ENCODE measurements around the gene PEAR1.

Gene PEAR1

DNA sequence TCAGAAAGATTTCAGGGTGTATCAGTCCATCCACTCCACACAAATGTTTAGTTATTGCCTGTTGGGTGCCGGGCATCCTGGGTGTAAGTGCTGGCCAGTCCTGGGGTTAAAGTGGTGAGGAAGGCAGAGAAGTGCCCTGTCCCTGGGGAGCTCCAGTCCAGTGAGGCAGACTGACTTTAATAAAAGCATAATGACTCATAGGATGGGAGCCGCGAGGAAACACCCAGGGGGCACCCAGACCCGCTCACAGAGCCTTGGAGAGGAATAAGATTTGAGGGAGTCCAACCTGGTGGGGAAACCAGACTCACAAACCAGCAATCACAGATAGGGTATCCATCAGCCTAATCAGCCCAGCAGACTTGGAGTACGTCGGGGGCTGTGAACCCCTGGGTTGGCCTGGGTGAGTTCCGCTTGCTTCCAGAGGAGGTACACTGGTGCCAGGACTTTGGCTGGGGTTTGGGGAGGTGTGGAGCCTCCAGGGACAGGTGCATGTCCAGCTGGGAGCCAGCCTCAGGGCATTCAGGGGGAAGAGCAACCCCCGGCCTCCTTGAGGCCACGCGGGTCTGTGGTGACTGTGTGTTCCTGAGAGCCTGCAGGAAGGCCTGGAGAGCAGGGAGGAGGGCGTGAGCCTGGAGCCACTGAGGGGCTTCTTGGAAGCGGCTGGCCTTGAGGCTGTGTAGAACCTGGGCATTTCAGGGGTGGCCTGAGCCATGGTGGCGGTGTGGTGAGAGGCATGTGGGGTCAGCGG is 3.7 kb downstream of the PEAR1 start:
- peak overlapping the region; percentile 92 to 96 for H2BK12ac ChIP-seq (ENCODE audit: low read length in 2 of 2)
- peaks cover 24% of the 10 kb centered on the region for H3K79me1 ChIP-seq (replicated peaks; ENCODE audit: low read length, poor library complexity, severe bottlenecking)
- no peaks in the 10 kb centered on the region for H3K9me3 ChIP-seq (ENCODE audit: control insufficient read depth, low read length)
- H3K27ac ChIP-seq (ENCODE audit: low read length, poor library complexity, severe bottlenecking) = peak overlapping the region; percentile 95
- WGBS = 36% methylated on average over 14 of the region's 14 CpGs
- peak overlapping the region; percentile 56 to 96 for H3K4ac ChIP-seq (ENCODE audit: low read depth in 1 of 2, low read length in 2 of 2)
- peak overlapping the region; percentile 85 for H2AK5ac ChIP-seq (ENCODE audit: low read length, severe bottlenecking)
- peak overlapping the region; percentile 67 for H2BK5ac ChIP-seq (ENCODE audit: low read depth, low read length, poor library complexity, severe bottlenecking)
- H3K14ac ChIP-seq (ENCODE audit: low read length in 2 of 2) = peak overlapping the region in 1 of 2 experiments; percentile 13
- peak overlapping the region; percentile 17 for H3K4me2 ChIP-seq (ENCODE audit: low read length, poor library complexity, severe bottlenecking)
- peak overlapping the region; percentile 48 for H3K9ac ChIP-seq (ENCODE audit: low read length)
- H3K4me3 ChIP-seq (ENCODE audit: insufficient read depth in 1 of 2, low read depth in 1 of 2, low read length in 2 of 2) = peak overlapping the region in 1 of 2 experiments; percentile 43
- H4K8ac ChIP-seq (ENCODE audit: low read length) = peak overlapping the region; percentile 82
- peak; percentile 86 for DNase-seq
- peak overlapping the region in 1 of 2 experiments; percentile 2 for H3K23ac ChIP-seq (ENCODE audit: low read length in 2 of 2)
- no peaks in the 10 kb centered on the region for H3K36me3 ChIP-seq (ENCODE audit: control insufficient read depth in 1 of 2, insufficient read depth in 2 of 2, low read depth in 1 of 2, low read length in 2 of 2)
- H2BK15ac ChIP-seq (ENCODE audit: low read depth, poor library complexity, severe bottlenecking) = peak overlapping the region; percentile 87
- H4K91ac ChIP-seq (ENCODE audit: low read length) = peak overlapping the region; percentile 98
- H3K18ac ChIP-seq (ENCODE audit: low read depth in 1 of 2, low read length in 2 of 2) = peak overlapping the region; percentile 49 to 95
- H2AFZ ChIP-seq (ENCODE audit: low read depth, low read length) = no peak overlapping the region
- peak overlapping the region; percentile 56 for H2BK120ac ChIP-seq (ENCODE audit: low read depth, low read length)
- H3K27me3 ChIP-seq (ENCODE audit: control insufficient read depth in 1 of 2, insufficient read depth in 1 of 2, low read length in 2 of 2) = no peaks in the 10 kb centered on the region
- peaks cover 61% of the 10 kb centered on the region for H3K4me1 ChIP-seq (ENCODE audit: control insufficient read depth, insufficient read depth, low read depth, low read length)

- H3K9me3 ChIP-seq (ENCODE audit: control insufficient read depth, low read length) = no peaks in the 10 kb centered on the region
- H2BK120ac ChIP-seq (ENCODE audit: low read depth, low read length) = no peak overlapping the region
- peak overlapping the region; percentile 3 to 56 for H3K4ac ChIP-seq (ENCODE audit: low read depth in 1 of 2, low read length in 2 of 2)
- H3K23ac ChIP-seq (ENCODE audit: low read length in 2 of 2) = no peak overlapping the region
- 9% methylated on average over 11 of the region's 13 CpGs for WGBS
- H2BK15ac ChIP-seq (ENCODE audit: low read depth, poor library complexity, severe bottlenecking) = no peak overlapping the region
- no peak overlapping the region for H3K4me3 ChIP-seq (ENCODE audit: insufficient read depth in 1 of 2, low read depth in 1 of 2, low read length in 2 of 2)
- no peak overlapping the region for H2AK5ac ChIP-seq (ENCODE audit: low read length, severe bottlenecking)
- H2AFZ ChIP-seq (ENCODE audit: low read depth, low read length) = no peak overlapping the region
- H3K36me3 ChIP-seq (ENCODE audit: control insufficient read depth in 1 of 2, insufficient read depth in 2 of 2, low read depth in 1 of 2, low read length in 2 of 2) = no peaks in the 10 kb centered on the region
- peak overlapping the region; percentile 82 to 92 for H2BK12ac ChIP-seq (ENCODE audit: low read length in 2 of 2)
- H3K18ac ChIP-seq (ENCODE audit: low read depth in 1 of 2, low read length in 2 of 2) = peak overlapping the region; percentile 79 to 95
- peak overlapping the region; percentile 83 for H4K91ac ChIP-seq (ENCODE audit: low read length)
- peak; percentile 87 for DNase-seq
- peaks cover 65% of the 10 kb centered on the region for H3K4me1 ChIP-seq (ENCODE audit: control insufficient read depth, insufficient read depth, low read depth, low read length)
- H3K79me1 ChIP-seq (replicated peaks; ENCODE audit: low read length, poor library complexity, severe bottlenecking) = peaks cover 34% of the 10 kb centered on the region
- H3K4me2 ChIP-seq (ENCODE audit: low read length, poor library complexity, severe bottlenecking) = peak overlapping the region; percentile 1
- H3K9ac ChIP-seq (ENCODE audit: low read length) = peak overlapping the region; percentile 0
- peak overlapping the region; percentile 72 for H4K8ac ChIP-seq (ENCODE audit: low read length)
- peak overlapping the region in 1 of 2 experiments; percentile 68 for H3K14ac ChIP-seq (ENCODE audit: low read length in 2 of 2)
- no peaks in the 10 kb centered on the region for H3K27me3 ChIP-seq (ENCODE audit: control insufficient read depth in 1 of 2, insufficient read depth in 1 of 2, low read length in 2 of 2)
- no peak overlapping the region for H2BK5ac ChIP-seq (ENCODE audit: low read depth, low read length, poor library complexity, severe bottlenecking)
- peak overlapping the region; percentile 95 for H3K27ac ChIP-seq (ENCODE audit: low read length, poor library complexity, severe bottlenecking)
These were observed 4.6 kb downstream of the PEAR1 start for GRCh38 chr1:156898161-156898566.

DNA sequence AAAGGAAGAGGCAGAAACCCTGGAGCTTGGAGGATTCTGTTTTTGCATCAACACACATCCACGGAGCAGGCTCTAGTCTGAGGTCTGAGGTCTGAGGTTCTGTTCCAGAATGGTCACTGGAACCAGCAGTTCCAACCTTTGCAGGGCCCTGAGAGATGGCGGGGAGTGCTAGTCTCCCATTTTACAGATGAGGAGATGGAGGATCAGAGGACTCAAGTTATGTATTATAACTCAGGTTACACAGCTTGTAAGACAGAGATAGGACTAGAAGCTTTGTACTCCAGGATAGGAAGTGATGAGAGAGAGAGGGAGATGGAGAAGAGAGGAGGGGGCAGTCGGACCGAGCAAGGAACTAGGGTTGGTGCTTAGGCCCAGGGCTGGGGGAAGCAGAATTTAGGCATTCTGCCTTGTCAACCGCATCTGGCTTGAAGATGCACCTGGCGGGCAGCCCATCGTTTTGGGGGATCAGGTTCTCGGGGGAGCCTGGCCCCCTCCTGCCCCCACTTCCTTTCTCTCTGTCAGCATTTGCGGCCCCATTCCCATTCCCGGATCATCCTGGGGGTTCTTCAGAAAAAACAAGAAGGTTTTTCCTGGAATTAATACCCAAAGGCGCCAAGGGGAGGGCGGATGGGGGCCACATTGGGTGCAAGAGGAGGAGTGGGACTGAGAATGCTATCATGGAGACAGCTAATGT is 5.6 kb downstream of the PEAR1 start:
- Histone ChIP-seq H2BK5ac (ENCODE audit: low read depth, low read length, poor library complexity, severe bottlenecking) (no peak overlapping the region), H2BK15ac (ENCODE audit: low read depth, poor library complexity, severe bottlenecking) (peak overlapping the region; percentile 97), H3K9me3 (ENCODE audit: control insufficient read depth, low read length) (no peaks in the 10 kb centered on the region), H3K4ac (ENCODE audit: low read depth in 1 of 2, low read length in 2 of 2) (peak overlapping the region; percentile 50 to 84), H3K4me3 (ENCODE audit: insufficient read depth in 1 of 2, low read depth in 1 of 2, low read length in 2 of 2) (no peak overlapping the region), H3K79me1 (replicated peaks; ENCODE audit: low read length, poor library complexity, severe bottlenecking) (peaks cover 36% of the 10 kb centered on the region), H3K4me1 (ENCODE audit: control insufficient read depth, insufficient read depth, low read depth, low read length) (peaks cover 57% of the 10 kb centered on the region), H3K23ac (ENCODE audit: low read length in 2 of 2) (no peak overlapping the region), H2BK12ac (ENCODE audit: low read length in 2 of 2) (peak overlapping the region; percentile 28 to 49), H4K91ac (ENCODE audit: low read length) (peak overlapping the region; percentile 74), H3K14ac (ENCODE audit: low read length in 2 of 2) (no peak overlapping the region), H2BK120ac (ENCODE audit: low read depth, low read length) (peak overlapping the region; percentile 56), H3K36me3 (ENCODE audit: control insufficient read depth in 1 of 2, insufficient read depth in 2 of 2, low read depth in 1 of 2, low read length in 2 of 2) (no peaks in the 10 kb centered on the region), H2AK5ac (ENCODE audit: low read length, severe bottlenecking) (peak overlapping the region; percentile 26), H3K27ac (ENCODE audit: low read length, poor library complexity, severe bottlenecking) (peak overlapping the region; percentile 95), H3K4me2 (ENCODE audit: low read length, poor library complexity, severe bottlenecking) (no peak overlapping the region), H3K18ac (ENCODE audit: low read depth in 1 of 2, low read length in 2 of 2) (peak overlapping the region; percentile 29 to 79), H3K9ac (ENCODE audit: low read length) (peak overlapping the region; percentile 0), H2AFZ (ENCODE audit: low read depth, low read length) (no peak overlapping the region), H4K8ac (ENCODE audit: low read length) (peak overlapping the region; percentile 3), H3K27me3 (ENCODE audit: control insufficient read depth in 1 of 2, insufficient read depth in 1 of 2, low read length in 2 of 2) (no peaks in the 10 kb centered on the region)
- WGBS = 96% methylated on average over 12 of the region's 12 CpGs
- DNase-seq = no peak

Measured in mesenchymal stem cell (in vitro differentiated cells and primary cell).